ENCODE data around the gene DROSHA. TPM values are rescaled to one million over a fixed set of nuclear protein-coding genes. Genes with fewer than 3 reads are reported as not detected.

The DROSHA gene
- total and polyA plus RNA-seq, 2 of the 4 experiments (the other 2 are of a cell fraction): 36.4 to 36.5 TPM

- peaks cover 22% of the 10 kb centered on the region for H3K36me3 ChIP-seq (ENCODE audit: control insufficient read depth, insufficient read depth, low read length)
Observed at GRCh38 chr5:31516802-31517201, 15.1 kb downstream of the DROSHA start.

More at GRCh38 chr5:31516802-31517201, 15.1 kb downstream of the DROSHA start:
- intact Hi-C loops (cut with micrococcal nuclease): no loop called here
- no TSS peak for BruUV-seq (replicated peaks)
- Histone ChIP-seq H2BK15ac (ENCODE audit: low read depth, low read length) (no peak overlapping the region), H3K9me1 (ENCODE audit: insufficient read depth, low read length) (peaks cover 6% of the 10 kb centered on the region; the same call in 1 of the 2 replicates), H2BK20ac (ENCODE audit: low read depth, low read length) (no peak overlapping the region), H2AK5ac (ENCODE audit: low read depth, low read length) (no peak overlapping the region), H3K4me3 (ENCODE audit: insufficient read depth, low read depth, low read length) (no peak overlapping the region), H3K9ac (ENCODE audit: low read depth, low read length) (no peak overlapping the region), H4K91ac (ENCODE audit: insufficient read depth, low read depth, low read length) (no peak overlapping the region), H2AFZ (replicated peaks; ENCODE audit: low read length, poor library complexity) (no peak overlapping the region), H3K9me3 (ENCODE audit: control insufficient read depth, insufficient read depth, low read length) (no peaks in the 10 kb centered on the region), H3K79me1 (ENCODE audit: low read depth in 1 of 2, low read length in 2 of 2) (peaks cover 12 to 13% of the 10 kb centered on the region in 2 experiments; a peak in 3 of 4 replicates), H3K4me1 (ENCODE audit: control insufficient read depth, insufficient read depth, low read length) (no peaks in the 10 kb centered on the region), H3K14ac (replicated peaks; ENCODE audit: low read depth, low read length) (no peak overlapping the region), H3K27ac (ENCODE audit: insufficient read depth, low read length) (no peak overlapping the region), H4K20me1 (ENCODE audit: insufficient read depth, low read length) (no peaks in the 10 kb centered on the region), H2BK5ac (ENCODE audit: low read depth, low read length, poor library complexity, severe bottlenecking) (no peak overlapping the region), H2BK120ac (ENCODE audit: low read depth, low read length) (no peak overlapping the region), H3K27me3 (ENCODE audit: control insufficient read depth, insufficient read depth, low read length) (no peaks in the 10 kb centered on the region), H3K4ac (ENCODE audit: low read depth, low read length) (no peak overlapping the region), H3K56ac (ENCODE audit: extremely low read depth, insufficient read depth, low read length) (no peak overlapping the region), H4K8ac (ENCODE audit: low read depth in 2 of 2, low read length in 2 of 2) (no peak overlapping the region), H2AK9ac (replicated peaks; ENCODE audit: low read depth, low read length, poor library complexity) (no peak overlapping the region), H3K23ac (ENCODE audit: low read depth, low read length) (no peak overlapping the region), H3K18ac (ENCODE audit: low read depth, low read length) (no peak overlapping the region), H3K4me2 (ENCODE audit: low read depth, low read length) (no peak overlapping the region), H4K5ac (ENCODE audit: low read depth, low read length) (no peak overlapping the region)
- no peak for ATAC-seq (ENCODE audit: low read depth)
- no peak for DNase-seq
- TF ChIP-seq POLR2A (IDR thresholded peaks at IDR 0.05; ENCODE audit: low read depth, low read length) (no peak), CEBPB (IDR thresholded peaks at IDR 0.05; ENCODE audit: low read depth, low read length) (no peak), SMC3 (IDR thresholded peaks at IDR 0.05; ENCODE audit: low read depth, low read length) (no peak)
- no CpG with 5 or more reads among the region's 1 CpG for WGBS, 2 experiments (ENCODE audit: extremely low coverage in 2 of 2, insufficient read length in 1 of 2)
- dilution Hi-C loops (cut with HindIII; ENCODE audit: low sequenced_read_pairs, unreplicated experiment): no loop called here
- ChIA-PET POLR2A (ENCODE audit: unreplicated experiment) (no interaction called here), CTCF (no interaction called here)
- in situ Hi-C loops (cut with MboI; ENCODE audit: low sequenced_read_pairs): no loop called here
